Right ventricle myocardium inferior (tissue), 1 donor: Measurements from ENCODE around the gene TMOD4. TPM values are rescaled to one million over a fixed set of nuclear protein-coding genes. Genes with fewer than 3 reads are reported as not detected.
A peak's percentile ranks its signal among the peaks of the same experiment; 100 is the strongest.
"Not testable (repeated sequence)": the region's sequence is repeated elsewhere in the genome, so short reads cannot be mapped to it uniquely, and the experiment has no call there.

Experiments
- ATAC-seq: fragments of 200-7000 bp; cut with Tn5 transposase; one replicate; pipeline ENCODE4 v1.9.1; 2020; ENCODE audit warnings: mild to moderate bottlenecking, moderate library complexity
- DNase-seq: peaks from one replicate; pipeline ENCODE4 v3.0.0; 2021; ENCODE audit errors: missing footprints
- intact Hi-C: fragments of 100-400 bp; cut with DNase I; formaldehyde crosslinking; loops from one replicate; pipeline ENCODE4 v1.11.0; 2022
- long read RNA-seq: library from polyadenylated mRNA; unstranded; transcript quantifications from one replicate; pipeline ENCODE4 v2.0.0, GENCODE V29; 2021
- total RNA-seq: library from RNA; stranded (reverse); fragmentation: NEBNext Ultra II Directional; extraction: Animal tissue kit (Norgen Biotek cat#: 25700); gene quantifications from one replicate; pipeline ENCODE4 v1.2.1, GENCODE V29; 2021
- donor health status: DM: no; HTN: yes; CAD: no; lungs with severe emphysema.

The TMOD4 gene
- not detected for total RNA-seq
- long read RNA-seq, result 0 reads

GRCh38 chr1:151175863-151176262, at the start of gene TMOD4:
TSS of gene TMOD4 (minus strand) at chr1:151175981. CDS start at chr1:151174875, 1,106 bp downstream.
- DNase-seq (no peak), ATAC-seq (peak; percentile 48)
- intact Hi-C loops, result no loop called here

GRCh38 chr1:151222130-151222529, 46.3 kb upstream of the TMOD4 start:
- DNase-seq, result no peak
- intact Hi-C loops, result no loop called here
- peak; percentile 46 for ATAC-seq

- intact Hi-C loops, result no loop called here
- DNase-seq (no peak), ATAC-seq (no peak)
Observed at GRCh38 chr1:151221616-151222015, 45.8 kb upstream of the TMOD4 start.

- ATAC-seq (no peak), DNase-seq (no peak)
- intact Hi-C loops, result no loop called here
Observed at GRCh38 chr1:151213560-151213959, 37.8 kb upstream of the TMOD4 start.

- DNase-seq, result no peak
- intact Hi-C loops, result no loop called here
- ATAC-seq, result no peak
Observed at GRCh38 chr1:151211972-151212705, 36.4 kb upstream of the TMOD4 start.

- intact Hi-C loops, result no loop called here
Observed at GRCh38 chr1:151210830-151211229, 35.0 kb upstream of the TMOD4 start.

GRCh38 chr1:151205381-151205965, 29.7 kb upstream of the TMOD4 start:
- DNase-seq, ATAC-seq, intact Hi-C loops: not testable (repeated sequence)

More at GRCh38 chr1:151210830-151211229, 35.0 kb upstream of the TMOD4 start:
- DNase-seq (no peak), ATAC-seq (no peak)

GRCh38 chr1:151199873-151200581, 24.2 kb upstream of the TMOD4 start:
- intact Hi-C loops, result loop anchor here (2.0 to 5.0 kb wide), 2 partner anchors 55 to 127 kb away; partner anchors contain the start of genes PI4KB and PSMD4
- ATAC-seq, result no peak

GRCh38 chr1:151198254-151199127, 22.7 kb upstream of the TMOD4 start, which contains the start of gene PIP5K1A:
TSS of gene PIP5K1A (plus strand) at chr1:151198552. CDS start at chr1:151198997, 445 bp downstream.
- ATAC-seq, result peak; percentile 97
- intact Hi-C loops, result loop anchor here (2.0 to 5.0 kb wide), 2 partner anchors 56 to 129 kb away; partner anchors contain the start of genes PI4KB and PSMD4

More at GRCh38 chr1:151199873-151200581, 24.2 kb upstream of the TMOD4 start:
- DNase-seq, result no peak

GRCh38 chr1:151197863-151198253, 22.1 kb upstream of the TMOD4 start:
- ATAC-seq, result no peak
- intact Hi-C loops, result loop anchor here (2.0 to 5.0 kb wide), 2 partner anchors 57 to 129 kb away; partner anchors contain the start of genes PI4KB and PSMD4
- no peak for DNase-seq

More at GRCh38 chr1:151198254-151199127, 22.7 kb upstream of the TMOD4 start, which contains the start of gene PIP5K1A:
- peak; percentile 100 for DNase-seq

- peak; percentile 15 for ATAC-seq
- intact Hi-C loops, result loop anchor here (5.0 kb wide), 1 partner anchor 131 kb away; the partner anchor contains the start of gene PI4KB
- DNase-seq, result no peak
Observed at GRCh38 chr1:151196292-151196800, 20.6 kb upstream of the TMOD4 start.

- peak; percentile 72 for DNase-seq
- not testable (repeated sequence) for ATAC-seq
- intact Hi-C loops, result loop anchor here (5.0 kb wide), 1 partner anchor 132 kb away; the partner anchor contains the start of gene PI4KB
Observed at GRCh38 chr1:151194894-151195594, 19.3 kb upstream of the TMOD4 start.

- intact Hi-C loops, result no loop called here
- ATAC-seq (no peak), DNase-seq (no peak)
Observed at GRCh38 chr1:151193856-151194255, 18.1 kb upstream of the TMOD4 start.

GRCh38 chr1:151193304-151193703, 17.5 kb upstream of the TMOD4 start:
- intact Hi-C loops, result no loop called here
- DNase-seq, result no peak
- no peak for ATAC-seq

- DNase-seq (no peak), ATAC-seq (no peak)
- intact Hi-C loops, result no loop called here
Observed at GRCh38 chr1:151192047-151192446, 16.3 kb upstream of the TMOD4 start.

GRCh38 chr1:151189637-151190445, 14.1 kb upstream of the TMOD4 start, which contains the start of gene VPS72:
TSS of gene VPS72 (minus strand) at chr1:151190197. CDS start at chr1:151190121, 76 bp downstream.
- ATAC-seq, result peak; percentile 98
- intact Hi-C loops, result no loop called here

More at GRCh38 chr1:151189637-151190445, 14.1 kb upstream of the TMOD4 start, which contains the start of gene VPS72:
- peak; percentile 92 for DNase-seq
